LNCAP (cell line): ENCODE data around the gene IFT43.

Source experiments
- CTCF ChIP-seq: fragments of 450-650 bp; IDR thresholded peaks from 2 replicates; pipeline ENCODE4 v1.5.1; 2017; ENCODE audit warnings: mild to moderate bottlenecking

The IFT43 gene

GRCh38 chr14:76104802-76105355 is 119.3 kb downstream of the IFT43 start:
- TF ChIP-seq CTCF: no peak

- TF ChIP-seq CTCF: no peak
Measured at GRCh38 chr14:76106188-76106587, 120.6 kb downstream of the IFT43 start.

- TF ChIP-seq CTCF: no peak
Measured at GRCh38 chr14:76109087-76109880, 123.7 kb downstream of the IFT43 start.

DNA sequence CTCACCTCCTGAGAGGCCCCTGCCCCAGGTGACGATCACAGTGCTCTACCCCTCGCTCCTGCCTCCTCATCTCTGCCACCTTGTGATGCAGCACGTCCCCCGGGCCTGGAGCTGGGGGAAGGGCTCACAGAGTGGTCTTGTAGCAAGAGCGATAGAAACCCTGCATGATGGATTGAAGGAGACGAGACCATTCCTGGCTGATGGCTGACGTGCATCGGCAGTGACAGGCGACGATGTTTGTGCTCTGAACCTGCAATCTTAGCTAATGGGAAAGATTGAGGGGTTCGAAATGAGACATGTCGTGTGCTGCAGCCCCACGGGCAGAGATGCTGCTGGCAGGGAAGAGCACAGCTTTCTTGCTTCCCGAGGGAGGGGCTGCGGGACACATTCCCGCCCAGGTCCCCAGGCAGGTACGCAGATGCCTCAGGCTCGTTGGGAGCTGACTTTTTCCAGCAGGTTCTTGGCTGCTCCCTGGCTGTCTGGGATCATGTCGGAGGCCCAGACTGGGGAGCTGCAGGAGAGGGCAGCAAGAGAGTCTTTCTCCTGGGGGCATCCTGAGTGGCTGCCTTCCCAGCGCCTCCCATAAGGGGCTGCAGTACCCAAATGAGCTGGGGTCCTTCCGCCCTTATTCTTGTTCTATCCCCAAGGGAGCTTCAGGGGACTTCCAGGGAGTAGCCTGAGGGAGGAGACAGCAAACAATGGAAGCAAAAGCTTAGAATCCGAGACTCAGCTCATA is 127.5 kb downstream of the IFT43 start:
- no peak for TF ChIP-seq CTCF

DNA sequence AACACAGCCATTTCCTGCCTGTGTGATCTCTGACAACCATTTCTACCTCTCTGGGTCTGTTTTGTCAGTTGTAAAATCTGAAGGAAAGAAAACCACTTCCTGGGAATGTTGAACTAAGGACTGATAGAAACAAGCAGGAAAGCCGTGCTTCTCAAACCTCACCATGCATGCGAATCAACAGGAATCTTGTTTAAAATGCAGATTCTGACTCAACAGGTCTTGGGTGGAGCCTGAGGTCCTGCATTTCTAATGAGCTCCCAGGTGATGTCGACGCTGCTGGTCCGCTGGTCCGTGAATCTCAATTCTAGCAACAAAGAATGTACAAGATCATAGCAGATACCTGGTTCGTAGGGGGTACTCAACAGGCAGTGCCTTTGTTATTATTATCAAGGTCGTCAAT is 128.1 kb downstream of the IFT43 start:
- no peak for TF ChIP-seq CTCF

DNA sequence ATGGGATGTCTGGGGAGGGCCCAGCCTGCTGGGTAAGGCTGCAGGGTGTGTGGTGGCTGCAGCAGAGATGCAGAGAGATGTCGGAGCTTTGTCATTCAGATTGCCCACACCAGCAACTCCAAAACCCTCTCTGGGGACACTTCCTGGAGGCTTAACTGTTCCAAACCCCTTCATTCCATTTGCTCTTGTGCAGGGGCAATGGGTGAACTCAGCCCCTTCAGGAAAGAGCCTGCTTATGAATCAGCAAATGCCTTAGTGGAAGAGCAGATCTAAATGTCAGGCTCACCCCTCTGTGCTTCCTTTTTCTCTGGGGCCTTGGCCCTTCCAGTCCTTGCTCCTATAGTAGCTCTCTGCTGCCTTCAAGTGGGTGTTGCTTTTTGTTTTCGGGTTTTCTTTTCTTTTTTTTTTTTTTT is 129.5 kb downstream of the IFT43 start:
- TF ChIP-seq CTCF: no peak

DNA sequence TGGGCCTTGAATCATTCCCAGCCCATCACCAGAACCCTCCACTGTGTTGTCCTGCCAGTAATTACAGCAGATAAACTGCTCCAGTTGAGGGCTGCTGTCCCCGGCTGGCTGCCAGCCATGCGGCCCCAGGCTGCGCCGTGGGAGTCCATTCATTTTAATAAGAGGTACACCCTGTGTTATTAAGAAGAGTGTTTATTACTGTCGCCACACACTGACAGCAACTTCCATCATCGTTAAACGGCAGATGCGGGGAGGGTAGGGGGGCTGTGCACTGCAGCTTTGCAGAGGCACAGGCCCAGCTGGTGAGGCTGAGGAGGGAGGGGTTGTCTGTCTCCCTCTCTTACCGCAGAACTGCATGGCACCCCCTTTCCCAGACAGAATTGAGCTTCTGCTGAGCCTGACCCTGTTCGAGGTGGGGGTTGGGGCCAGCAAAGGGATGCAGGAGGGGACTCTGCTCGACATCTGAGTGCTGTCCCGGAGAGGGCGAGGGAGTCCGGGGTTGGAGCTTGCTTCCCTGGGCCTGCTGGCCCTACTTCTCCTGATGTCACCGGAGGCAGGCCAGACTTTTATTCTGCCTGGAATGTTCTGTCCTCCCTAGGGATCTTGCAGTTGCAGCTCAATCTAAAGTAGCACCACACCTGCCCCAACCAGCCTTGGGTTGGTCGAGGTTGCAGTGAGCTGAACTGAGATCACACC is 132.4 kb downstream of the IFT43 start:
- no peak for TF ChIP-seq CTCF
